GM18861 (cell line): ENCODE results near the gene STAM2.
"Not testable (repeated sequence)": the region's sequence is repeated elsewhere in the genome, so short reads cannot be mapped to it uniquely, and the experiment has no call there.

Experiments used
- ATAC-seq: cut with Tn5 transposase; IDR thresholded peaks from one replicate; pipeline ENCODE4 v1.9.1; 2021; ENCODE audit not compliant: unreplicated experiment

Gene STAM2

DNA sequence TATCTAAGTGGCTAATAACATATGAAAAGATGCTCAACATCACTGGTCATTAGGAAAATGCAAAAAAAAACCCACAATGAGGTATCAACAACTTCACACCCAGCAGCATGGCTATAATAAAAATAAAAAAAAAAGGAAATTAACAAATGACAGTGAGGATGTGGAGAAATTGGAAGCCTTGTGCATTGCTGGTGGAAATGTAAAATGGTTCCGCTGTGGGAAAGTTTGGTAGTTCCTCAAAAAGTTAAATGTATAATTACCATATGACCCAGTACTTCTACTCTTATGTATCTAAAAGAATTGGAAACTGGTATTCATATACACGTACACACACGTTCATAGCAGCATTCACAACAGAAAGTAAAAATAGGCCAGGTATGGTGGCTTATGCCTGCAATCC lies 61.2 kb downstream of the STAM2 start:
- no peak for ATAC-seq

GRCh38 chr2:152107140-152107539 lies 68.4 kb downstream of the STAM2 start:
- ATAC-seq = not testable (repeated sequence)

GRCh38 chr2:152106464-152106863 lies 69.1 kb downstream of the STAM2 start:
- no peak for ATAC-seq

DNA sequence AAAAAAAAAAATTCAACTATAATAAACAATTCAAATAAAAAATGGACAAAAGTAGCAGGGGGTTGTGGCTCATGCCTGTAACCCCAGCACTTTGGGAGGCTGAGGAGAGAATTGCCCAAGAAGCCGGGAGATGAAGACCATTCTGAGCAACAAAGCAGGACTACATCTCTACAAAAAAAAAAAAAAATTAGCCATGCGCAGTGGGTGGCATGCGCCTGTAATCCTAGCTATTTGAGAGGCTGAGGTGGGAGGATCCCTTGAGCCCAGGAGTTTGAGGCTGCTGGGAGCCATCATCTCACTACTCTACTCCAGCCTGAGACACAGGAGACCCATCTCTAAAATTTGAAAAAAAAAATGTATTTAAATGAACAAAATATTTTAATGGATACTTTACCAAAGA lies 72.3 kb downstream of the STAM2 start:
- no peak for ATAC-seq

DNA sequence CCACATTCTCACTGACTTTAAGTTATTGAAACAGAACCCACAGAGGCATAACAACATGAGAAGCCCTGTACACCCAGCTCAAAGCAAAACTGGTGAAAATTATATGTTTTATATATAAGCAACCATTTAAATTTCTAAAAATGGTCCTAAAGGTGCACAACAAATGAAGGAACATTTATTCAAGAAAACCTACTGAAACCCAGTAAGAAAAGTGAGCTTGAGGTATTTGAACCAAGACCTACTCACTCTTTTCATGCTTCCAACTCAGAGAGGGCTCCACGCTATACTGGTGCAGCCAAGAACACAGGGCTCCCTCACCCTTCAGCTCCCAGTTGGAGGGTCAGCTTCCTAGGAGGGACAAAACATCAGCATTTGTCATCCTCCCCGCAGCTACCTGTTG lies 74.6 kb downstream of the STAM2 start:
- no peak for ATAC-seq

- no peak for ATAC-seq
These were observed 76.1 kb downstream of the STAM2 start for GRCh38 chr2:152099367-152100050.

- no peak for ATAC-seq
These were observed 76.8 kb downstream of the STAM2 start, which contains the start of gene CACNB4 for GRCh38 chr2:152098496-152099366. Gene CACNB4, minus strand, starts transcription at chr2:152099044.

- no peak for ATAC-seq
These were observed 77.6 kb downstream of the STAM2 start for GRCh38 chr2:152097801-152098495.

GRCh38 chr2:152097290-152097800 lies 78.2 kb downstream of the STAM2 start:
- ATAC-seq = no peak

DNA sequence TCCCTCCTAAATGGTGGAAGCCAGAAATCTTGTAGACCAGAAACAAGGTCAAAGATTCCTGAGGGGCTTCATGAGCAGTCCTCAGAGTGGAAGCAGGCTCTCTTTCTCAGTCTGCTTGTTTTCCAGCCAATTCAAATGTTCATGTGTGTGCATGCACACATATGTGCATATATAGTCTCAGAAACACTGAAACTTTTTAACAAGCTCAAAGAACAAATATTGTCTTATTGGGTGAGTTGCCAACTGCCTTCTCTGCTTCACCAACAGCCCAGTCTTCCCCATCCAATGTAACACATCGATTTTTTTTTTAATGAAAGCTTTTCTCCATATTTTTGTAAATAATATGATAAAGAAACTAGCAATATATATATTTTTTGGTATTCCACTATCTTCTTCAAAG lies 80.4 kb downstream of the STAM2 start:
- no peak for ATAC-seq

DNA sequence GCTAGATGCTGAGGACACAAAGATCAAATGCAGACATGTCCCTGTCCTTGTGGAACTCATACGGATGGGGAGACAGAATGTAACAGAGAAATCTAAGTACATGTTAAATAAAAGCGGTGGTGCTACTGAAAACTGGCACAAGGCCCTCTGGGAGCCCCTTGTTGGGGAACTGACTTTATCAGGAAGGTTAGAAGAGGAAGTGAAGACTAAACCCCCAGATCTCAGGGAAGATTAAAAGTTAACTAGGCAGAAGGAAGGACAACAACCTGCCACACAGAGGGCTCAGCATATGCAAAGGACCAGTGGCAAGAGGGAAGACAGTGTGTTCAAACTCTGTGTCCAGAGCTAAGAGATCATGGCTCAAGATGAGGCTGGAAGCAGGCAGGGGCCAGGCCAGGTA lies 81.5 kb downstream of the STAM2 start:
- ATAC-seq = no peak

DNA sequence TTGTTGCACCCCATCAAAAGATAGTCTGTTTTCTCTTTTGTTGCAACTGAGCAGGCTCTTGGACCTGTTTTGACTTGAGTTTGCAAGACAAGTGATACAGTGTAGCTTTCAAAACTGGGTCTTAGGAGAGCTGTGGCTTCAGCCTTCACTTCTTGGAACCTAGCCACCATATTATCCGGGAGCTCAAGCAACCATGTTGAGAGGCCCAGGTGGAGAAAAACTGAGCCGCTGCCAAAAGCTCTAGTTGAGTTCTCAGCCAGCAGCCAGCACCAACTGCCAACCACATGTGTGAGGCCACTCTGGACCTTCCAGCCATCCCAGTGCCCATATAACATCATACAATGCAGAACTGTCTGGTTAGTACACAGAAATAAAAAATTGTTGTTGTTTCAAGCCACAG lies 82.1 kb downstream of the STAM2 start:
- no peak for ATAC-seq

GRCh38 chr2:152092095-152092494 lies 83.5 kb downstream of the STAM2 start:
- no peak for ATAC-seq

DNA sequence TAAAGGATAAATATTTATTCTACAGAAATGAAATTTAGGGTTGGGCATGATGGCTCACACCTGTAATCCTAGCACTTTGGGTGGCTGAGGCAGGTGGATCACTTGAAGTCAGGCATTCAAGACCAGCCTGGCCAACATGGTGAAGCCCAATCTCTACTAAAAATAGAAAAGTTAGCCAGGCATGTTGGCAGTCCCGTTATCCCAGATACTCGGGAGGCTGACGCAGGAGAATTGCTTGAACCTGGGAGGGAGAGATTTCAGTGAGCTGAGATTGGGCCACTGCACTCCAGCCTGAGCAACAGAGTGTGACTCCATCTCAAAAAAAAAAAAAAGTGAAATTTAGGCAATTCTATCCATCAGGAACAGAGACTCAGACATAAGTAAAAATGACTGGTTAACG lies 84.8 kb downstream of the STAM2 start:
- ATAC-seq = not testable (repeated sequence)

GRCh38 chr2:152089238-152089637 lies 86.3 kb downstream of the STAM2 start:
- ATAC-seq = no peak

GRCh38 chr2:152088006-152088405 lies 87.6 kb downstream of the STAM2 start:
- no peak for ATAC-seq

- ATAC-seq = no peak
These were observed 89.3 kb downstream of the STAM2 start for GRCh38 chr2:152086231-152086630.

- no peak for ATAC-seq
These were observed 91.5 kb downstream of the STAM2 start for GRCh38 chr2:152084076-152084475.

GRCh38 chr2:152083202-152083875 lies 92.2 kb downstream of the STAM2 start:
- no peak for ATAC-seq

DNA sequence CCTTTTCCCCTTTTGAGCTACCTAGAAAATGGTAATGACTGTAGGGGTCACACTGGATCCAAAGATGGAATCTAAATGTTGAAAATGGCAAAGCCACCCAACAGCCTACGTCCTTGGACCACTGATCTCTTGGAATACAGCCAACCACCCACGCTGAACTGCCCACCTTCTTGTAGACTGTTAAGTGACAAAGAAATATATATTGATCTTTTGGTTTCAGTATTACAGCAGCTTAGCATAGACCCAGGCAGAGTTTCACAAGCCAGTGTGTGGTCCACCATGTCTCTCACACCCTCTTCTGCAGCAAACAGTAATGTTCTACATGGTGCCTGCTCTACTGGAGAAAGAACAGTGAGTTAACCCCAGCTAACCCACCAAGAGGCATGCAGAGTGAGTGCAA lies 96.9 kb downstream of the STAM2 start:
- peak; percentile 94 for ATAC-seq

DNA sequence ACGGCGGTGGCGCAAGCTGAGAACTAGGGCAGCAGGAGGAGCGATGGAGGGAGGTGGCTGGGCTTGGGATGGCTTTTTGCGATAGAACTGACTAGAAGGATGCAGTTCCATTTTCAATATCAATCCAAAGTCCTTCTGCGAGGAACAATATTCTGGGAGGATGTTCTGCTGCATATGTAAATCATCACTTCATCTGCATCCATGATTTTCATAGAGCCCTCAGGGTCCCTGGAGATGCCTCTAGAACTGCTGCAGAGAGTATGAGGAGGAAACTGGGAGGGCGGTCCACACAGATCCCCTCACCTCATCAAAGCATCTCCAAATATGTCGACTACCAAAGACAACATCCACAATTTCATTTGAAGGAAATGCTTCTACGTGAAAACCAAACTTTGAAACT lies 97.5 kb downstream of the STAM2 start:
- no peak for ATAC-seq
